Measurements from ENCODE around the gene TPST2. TPM values are rescaled to one million over a fixed set of nuclear protein-coding genes. Genes with fewer than 3 reads are reported as not detected.

The TPST2 gene
- total and polyA plus RNA-seq, 9 of the 15 experiments (the other 6 are each of a cell fraction or from before 2014, with no cell fraction given): 14.2 to 123 (median 60.1) TPM

DNA sequence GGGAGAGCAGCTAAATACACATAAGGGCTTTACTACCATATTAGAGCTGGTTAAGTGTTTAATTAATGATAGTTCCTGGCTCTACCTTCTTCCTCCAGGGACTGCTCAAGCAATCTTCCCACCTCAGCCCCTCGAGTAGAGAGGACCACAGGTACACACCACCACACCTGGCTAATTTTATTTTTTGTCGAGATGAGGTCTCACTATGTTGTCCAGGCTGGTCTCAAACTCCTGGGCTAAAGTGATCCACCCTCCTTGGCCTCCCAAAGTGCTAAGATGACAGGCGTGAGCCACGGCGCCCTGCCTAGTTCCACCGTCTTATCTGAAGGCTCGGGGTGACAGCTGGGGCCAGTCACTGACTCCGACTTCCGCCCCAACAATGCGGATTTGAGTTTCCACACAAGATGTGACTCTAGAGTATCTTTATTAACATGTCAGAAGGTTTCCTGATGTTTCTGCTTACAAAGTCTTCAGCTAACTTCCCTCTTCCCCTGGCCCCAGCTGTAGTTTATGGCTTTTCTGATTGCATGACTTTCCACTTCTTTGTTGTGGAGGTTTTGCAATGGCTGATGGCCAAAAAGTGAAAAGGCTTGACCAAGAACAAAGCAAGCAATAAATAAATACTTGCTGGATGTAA, 16.8 kb downstream of the TPST2 start (continued):
- TF ChIP-seq, protein P1, sequence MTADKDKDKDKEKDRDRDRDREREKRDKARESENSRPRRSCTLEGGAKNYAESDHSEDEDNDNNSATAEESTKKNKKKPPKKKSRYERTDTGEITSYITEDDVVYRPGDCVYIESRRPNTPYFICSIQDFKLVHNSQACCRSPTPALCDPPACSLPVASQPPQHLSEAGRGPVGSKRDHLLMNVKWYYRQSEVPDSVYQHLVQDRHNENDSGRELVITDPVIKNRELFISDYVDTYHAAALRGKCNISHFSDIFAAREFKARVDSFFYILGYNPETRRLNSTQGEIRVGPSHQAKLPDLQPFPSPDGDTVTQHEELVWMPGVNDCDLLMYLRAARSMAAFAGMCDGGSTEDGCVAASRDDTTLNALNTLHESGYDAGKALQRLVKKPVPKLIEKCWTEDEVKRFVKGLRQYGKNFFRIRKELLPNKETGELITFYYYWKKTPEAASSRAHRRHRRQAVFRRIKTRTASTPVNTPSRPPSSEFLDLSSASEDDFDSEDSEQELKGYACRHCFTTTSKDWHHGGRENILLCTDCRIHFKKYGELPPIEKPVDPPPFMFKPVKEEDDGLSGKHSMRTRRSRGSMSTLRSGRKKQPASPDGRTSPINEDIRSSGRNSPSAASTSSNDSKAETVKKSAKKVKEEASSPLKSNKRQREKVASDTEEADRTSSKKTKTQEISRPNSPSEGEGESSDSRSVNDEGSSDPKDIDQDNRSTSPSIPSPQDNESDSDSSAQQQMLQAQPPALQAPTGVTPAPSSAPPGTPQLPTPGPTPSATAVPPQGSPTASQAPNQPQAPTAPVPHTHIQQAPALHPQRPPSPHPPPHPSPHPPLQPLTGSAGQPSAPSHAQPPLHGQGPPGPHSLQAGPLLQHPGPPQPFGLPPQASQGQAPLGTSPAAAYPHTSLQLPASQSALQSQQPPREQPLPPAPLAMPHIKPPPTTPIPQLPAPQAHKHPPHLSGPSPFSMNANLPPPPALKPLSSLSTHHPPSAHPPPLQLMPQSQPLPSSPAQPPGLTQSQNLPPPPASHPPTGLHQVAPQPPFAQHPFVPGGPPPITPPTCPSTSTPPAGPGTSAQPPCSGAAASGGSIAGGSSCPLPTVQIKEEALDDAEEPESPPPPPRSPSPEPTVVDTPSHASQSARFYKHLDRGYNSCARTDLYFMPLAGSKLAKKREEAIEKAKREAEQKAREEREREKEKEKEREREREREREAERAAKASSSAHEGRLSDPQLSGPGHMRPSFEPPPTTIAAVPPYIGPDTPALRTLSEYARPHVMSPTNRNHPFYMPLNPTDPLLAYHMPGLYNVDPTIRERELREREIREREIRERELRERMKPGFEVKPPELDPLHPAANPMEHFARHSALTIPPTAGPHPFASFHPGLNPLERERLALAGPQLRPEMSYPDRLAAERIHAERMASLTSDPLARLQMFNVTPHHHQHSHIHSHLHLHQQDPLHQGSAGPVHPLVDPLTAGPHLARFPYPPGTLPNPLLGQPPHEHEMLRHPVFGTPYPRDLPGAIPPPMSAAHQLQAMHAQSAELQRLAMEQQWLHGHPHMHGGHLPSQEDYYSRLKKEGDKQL (CRISPR knock-in tag; IDR thresholded peaks at IDR 0.05; ENCODE audit: borderline replicate concordance): no peak
- TF ChIP-seq PRPF4 (IDR thresholded peaks at IDR 0.05; ENCODE audit: insufficient read depth, low read depth, low read length, poor library complexity, severe bottlenecking) (no peak), SAP30 (IDR thresholded peaks at IDR 0.05; ENCODE audit: borderline replicate concordance, insufficient read depth, low read depth, low read length, poor library complexity, severe bottlenecking) (peak; percentile 25), SIN3B (IDR thresholded peaks at IDR 0.05; ENCODE audit: low read depth) (no peak), C11orf30 (IDR thresholded peaks at IDR 0.05; ENCODE audit: low read depth) (no peak), ZNF764 (CRISPR knock-in tag; IDR thresholded peaks at IDR 0.05; ENCODE audit: low read depth) (no peak), ZNF707 (CRISPR knock-in tag; conservative IDR thresholded peaks at IDR 0.05) (no peak), HDAC8 (tag; IDR thresholded peaks at IDR 0.05) (no peak), NELFE (IDR thresholded peaks at IDR 0.05; ENCODE audit: insufficient read depth, insufficient read length) (no peak), FOXA1 (IDR thresholded peaks at IDR 0.05; ENCODE audit: borderline replicate concordance) (no peak), GATA2 (CRISPR knock-in tag; IDR thresholded peaks at IDR 0.05) (peak; percentile 55), DIDO1 (tag; IDR thresholded peaks at IDR 0.05; ENCODE audit: low read depth) (no peak), MTA1 (IDR thresholded peaks at IDR 0.05; ENCODE audit: borderline replicate concordance) (no peak), ARID1B (IDR thresholded peaks at IDR 0.05) (peak; percentile 71), ZNF134 (CRISPR knock-in tag; conservative IDR thresholded peaks at IDR 0.05) (no peak), YBX1 (IDR thresholded peaks at IDR 0.05) (no peak), ETV1 (tag; conservative IDR thresholded peaks at IDR 0.05; ENCODE audit: low read depth) (peak; percentile 76), ZBED1 (IDR thresholded peaks at IDR 0.05) (no peak), MYC (IDR thresholded peaks at IDR 0.05; ENCODE audit: low read depth, low read length) (no peak), MYC (CRISPR knock-in tag; IDR thresholded peaks at IDR 0.05; ENCODE audit: borderline replicate concordance, low read depth) (no peak), BHLHE40 (IDR thresholded peaks at IDR 0.05; ENCODE audit: low read length) (no peak), MTA3 (IDR thresholded peaks at IDR 0.05; ENCODE audit: borderline replicate concordance) (no peak), ZNF274 (IDR thresholded peaks at IDR 0.05; ENCODE audit: borderline replicate concordance, low read depth, low read length) (no peak)
